ENCODE measurements around the gene TMEFF2. TPM values are rescaled to one million over a fixed set of nuclear protein-coding genes. Genes with fewer than 3 reads are reported as not detected.
A peak's percentile ranks its signal among the peaks of the same experiment; 100 is the strongest.

The TMEFF2 gene
- total RNA-seq, 1 donor from 2014 or later, result not detected

DNA sequence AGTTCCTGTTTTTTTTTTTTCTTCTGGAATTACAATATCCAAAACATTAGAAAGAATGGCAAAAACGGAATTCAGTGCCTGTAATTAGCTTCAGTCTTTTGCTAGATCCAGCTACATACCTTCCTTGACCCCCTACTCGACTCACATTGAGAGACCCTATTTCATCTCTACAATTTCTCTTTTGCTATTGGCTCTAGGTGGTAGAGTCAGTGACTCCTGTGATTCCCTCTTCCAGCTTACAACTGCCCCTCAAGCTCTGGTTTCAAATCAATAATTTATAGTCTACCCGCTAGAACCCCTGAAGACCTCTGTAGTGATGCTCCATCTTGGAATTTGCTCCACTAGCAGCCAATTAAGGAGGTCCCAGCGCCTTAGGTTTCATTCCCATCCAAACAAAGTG lies 125.8 kb downstream of the TMEFF2 start:
- DNase-seq (ENCODE audit: low read depth in 2 of 2), result no peak

DNA sequence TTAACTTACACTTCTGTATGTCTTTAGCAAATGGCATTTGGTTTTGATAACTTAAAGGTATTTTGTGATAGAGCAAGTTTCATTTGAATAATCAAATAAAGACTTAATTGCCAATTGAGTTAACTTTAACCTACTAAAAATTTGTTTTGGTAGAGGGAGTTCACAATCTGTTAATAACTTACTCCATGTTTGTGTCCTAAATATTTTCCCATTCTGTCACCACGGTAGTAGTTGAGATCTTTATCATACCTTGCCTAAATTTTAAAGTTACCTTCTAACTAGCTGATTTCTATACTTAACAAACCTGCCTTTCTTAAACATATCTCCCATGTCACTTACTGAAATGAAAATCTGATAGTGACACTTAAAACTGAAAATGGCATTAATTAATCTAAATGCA lies 127.1 kb downstream of the TMEFF2 start:
- DNase-seq (ENCODE audit: low read depth in 2 of 2), result no peak

DNA sequence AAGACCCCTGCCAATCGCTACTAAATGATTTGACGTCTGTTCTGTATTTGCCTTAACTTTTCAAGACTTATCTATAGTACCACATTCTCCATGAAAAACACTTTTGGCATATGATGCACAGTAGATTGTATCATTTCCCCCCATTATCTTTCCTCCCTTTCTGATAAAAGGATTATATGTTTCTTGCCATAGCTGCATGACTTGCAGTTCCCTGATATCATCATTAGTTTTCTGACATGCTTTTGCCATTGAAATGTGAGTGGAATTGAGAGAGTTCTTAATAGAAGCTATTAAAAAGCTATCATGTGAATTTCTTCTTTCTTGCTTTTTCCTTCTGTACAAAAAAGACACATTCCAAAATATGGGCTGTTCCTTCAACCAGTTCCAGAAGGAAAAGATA lies 130.3 kb downstream of the TMEFF2 start:
- no peak for DNase-seq (ENCODE audit: low read depth in 2 of 2)

DNA sequence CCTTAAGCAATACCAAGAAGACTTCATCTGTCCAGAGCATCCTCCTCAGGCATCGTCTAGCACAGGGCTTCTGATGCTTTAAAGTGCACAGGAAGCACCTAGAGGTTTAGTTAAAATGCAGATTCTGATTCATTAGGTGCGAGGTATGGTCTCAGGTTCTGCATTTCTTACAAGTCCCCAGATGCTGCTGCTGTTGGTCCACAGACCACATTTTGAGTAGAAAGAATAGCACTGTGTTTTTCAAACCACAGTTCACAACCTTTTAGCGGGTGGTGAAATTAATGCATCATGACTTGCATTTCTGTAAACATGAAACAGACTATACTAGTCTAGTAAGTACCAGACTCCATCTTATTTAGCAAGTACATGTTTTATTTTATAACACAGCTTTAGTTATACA lies 134.6 kb downstream of the TMEFF2 start:
- DNase-seq (ENCODE audit: low read depth in 2 of 2), result no peak

DNA sequence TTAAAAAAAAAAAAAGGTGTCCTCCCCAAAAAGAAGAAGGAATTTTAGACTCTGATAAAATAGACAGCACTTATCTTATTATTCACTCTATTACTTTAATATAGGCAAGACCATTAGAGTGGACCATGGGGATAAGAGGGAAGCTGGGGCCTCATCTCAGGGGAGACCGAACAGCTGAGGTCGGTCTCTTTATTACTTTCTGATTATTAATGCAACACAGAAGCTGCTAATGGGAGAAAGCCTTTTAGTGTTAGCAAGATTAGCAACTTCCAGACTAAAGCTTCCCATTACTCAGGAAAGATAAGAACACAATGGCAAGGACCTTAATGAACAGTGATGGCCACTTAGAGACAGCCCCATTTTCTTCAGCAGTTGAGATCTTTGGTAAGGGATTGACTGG lies 135.5 kb downstream of the TMEFF2 start:
- no peak for DNase-seq (ENCODE audit: low read depth in 2 of 2)

DNA sequence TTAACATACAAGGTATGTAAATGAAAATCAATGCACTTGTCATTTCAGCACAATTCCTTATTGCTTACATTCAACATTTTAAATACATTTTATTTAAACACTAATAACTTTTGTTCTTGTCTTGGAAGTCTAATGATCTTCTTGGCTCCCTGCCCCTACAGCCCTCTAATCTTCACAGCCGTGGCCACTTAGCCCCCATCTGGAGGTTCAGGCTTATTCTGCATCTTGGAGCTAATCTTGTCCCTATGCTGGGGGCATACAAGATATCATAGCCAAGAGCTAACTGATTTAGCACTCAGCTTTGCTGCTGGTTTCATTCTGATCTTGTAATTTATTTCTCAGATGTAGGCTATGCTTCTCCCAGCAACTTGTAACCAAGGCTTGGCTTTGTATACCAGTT lies 140.8 kb downstream of the TMEFF2 start:
- DNase-seq (ENCODE audit: low read depth in 2 of 2), result no peak

DNA sequence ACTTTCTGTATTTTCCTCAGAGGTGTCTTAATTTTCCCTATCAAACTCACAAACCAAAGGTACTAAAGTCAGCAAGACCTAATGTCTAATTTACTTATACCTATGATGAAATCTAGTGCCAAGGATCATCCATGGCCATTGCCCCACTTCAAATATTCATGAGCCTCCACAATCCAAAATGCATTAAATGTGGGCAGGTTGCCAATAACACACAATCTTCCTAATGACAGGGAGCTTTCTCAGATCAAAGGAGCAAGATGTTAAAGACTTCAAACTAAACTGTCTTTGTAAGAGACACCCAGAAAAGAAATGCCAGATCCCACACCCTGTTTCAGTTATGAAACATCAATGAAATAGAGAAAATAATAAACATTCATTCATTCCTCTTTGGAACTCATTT lies 143.2 kb downstream of the TMEFF2 start:
- no peak for DNase-seq (ENCODE audit: low read depth in 2 of 2)

DNA sequence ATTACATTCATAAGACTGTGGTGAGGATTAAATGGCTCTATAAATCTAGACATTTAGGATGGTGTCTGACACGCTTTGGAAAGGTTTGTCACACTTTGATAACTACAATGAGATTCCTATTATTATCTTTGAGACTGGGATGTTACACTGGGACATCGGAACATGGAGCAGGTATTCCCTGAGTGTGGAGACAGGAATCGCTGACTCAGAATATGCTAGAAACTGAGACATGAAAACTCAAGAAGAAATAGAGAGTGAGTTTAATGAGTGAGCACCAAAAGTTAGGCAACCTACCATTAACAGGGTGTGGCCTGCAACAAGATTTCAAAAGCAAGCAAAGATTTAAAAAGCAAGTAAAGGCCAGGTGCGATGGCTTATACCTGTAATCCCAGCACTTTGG lies 145.4 kb downstream of the TMEFF2 start:
- DNase-seq (ENCODE audit: low read depth in 2 of 2), result no peak

DNA sequence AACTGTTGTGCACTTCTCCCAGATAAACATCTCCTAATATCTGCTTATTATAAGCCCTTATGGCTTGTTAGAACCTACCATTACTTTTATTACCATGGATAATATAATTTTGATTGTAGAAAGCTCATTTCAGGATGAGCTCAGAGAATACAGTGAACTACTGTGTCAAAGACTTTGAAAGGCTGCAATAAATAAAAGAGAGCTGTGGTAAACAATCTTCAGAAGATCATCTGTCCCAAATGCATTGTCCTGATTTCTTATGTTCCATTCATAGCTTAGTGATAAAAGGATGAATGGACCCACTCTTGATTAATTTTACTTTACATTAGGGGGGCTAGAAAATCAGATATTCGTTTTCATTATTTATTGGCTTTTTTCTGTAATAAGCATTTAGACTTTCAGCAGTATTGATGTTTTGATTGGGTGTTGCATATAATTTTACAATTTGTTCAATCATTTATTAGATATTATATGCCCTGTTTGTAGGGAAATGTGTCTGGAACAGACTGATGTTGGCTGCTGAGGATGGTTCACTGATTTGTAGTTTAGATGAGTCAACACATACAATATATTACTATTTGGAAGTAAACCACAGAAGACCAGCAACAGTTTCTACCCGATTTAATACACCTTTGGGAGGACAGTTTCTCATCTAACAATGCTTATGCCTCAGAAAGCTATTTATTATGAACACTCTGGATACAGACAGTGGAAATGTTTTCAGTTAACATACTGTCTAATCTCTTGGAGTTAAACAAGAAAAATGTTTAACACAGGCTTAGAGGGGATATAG lies 147.2 kb downstream of the TMEFF2 start:
- no peak for DNase-seq (ENCODE audit: low read depth in 2 of 2)

DNA sequence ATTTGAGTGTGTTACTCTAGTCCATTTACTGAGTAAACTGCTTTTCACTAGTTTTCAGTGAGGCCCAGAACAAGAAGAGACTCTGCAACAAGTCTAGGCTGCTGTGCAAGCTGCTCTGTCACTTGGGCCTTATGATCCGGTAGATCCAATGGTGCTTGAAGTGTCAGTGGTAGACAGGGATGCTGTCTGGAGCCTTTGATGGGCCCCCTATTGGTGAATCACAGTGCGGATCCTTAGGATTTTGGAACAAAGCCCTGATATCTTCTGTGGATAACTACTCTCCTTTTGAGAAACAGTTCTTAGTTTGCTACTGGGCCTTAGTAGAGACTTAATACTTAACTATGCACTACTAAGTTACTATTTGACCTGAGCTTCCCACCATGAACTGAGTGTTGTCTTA lies 150.2 kb downstream of the TMEFF2 start:
- DNase-seq (ENCODE audit: low read depth in 2 of 2), result no peak

DNA sequence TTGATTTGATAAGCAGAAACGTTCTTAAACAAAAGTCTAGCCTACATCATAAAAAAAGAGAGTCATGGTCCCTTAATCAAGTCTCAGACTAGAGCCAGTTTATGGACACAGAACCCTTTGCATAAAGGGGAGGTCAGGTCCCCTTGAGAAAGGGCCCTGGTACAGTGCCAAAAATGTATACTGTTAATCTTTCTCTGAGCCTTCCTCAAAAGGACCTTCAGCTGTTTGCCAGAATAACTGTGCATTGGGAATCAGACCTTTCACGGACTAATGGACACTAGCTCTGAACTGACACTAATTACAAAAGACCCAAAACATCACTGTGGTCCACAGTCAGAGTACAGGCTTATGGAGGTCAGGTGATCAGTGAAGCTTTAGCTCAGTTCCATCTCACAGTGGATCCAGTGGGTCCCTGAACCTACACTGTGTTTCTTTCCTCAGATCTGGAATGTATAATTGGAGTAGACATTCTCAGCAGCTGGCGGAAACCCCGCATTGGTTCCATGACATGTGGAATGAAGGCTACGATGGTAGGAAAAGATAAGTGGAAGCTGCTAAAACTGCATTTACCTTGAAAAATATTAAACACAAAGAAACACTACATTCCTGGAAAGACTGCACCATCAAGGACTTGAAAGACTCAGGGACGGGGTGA lies 151.4 kb downstream of the TMEFF2 start:
- no peak for DNase-seq (ENCODE audit: low read depth in 2 of 2)

DNA sequence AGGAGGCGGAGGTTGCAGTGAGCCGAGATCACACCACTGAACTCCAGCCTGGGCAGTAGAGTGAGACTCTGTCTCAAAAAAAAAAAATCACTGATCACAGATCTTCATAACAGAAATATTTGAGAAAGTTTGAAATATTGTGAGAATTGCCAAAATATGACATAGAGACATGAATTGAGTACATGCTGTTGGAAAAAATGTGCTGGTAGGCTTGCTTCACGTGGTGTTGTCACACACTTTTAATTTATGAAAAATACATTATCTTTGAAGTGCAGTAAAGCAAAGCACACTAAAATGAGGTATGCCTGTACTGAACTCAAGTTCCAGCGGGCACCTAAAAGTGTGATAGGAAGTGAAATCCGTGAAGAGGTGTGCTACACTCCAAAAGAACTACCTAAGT lies 152.6 kb downstream of the TMEFF2 start:
- DNase-seq (ENCODE audit: low read depth in 2 of 2), result no peak

DNA sequence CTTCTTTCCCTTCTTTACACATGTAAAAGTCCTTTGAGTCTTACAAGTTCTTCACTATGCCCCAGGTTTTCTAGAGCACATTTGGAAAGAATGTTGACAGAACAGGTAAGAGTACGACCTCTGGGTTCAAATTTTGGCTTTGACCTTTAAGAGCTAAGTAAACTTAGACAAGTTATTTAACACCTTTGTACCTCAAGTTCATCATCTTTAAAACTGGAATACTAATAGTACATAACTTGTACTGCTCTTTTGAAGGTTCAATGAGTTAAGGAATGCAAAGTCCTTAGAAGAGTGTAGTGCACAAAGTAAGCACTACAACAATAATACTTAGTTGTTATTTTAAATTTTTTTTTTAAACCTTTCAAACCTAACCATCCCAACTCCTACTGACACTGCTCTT lies 156.6 kb downstream of the TMEFF2 start:
- DNase-seq (ENCODE audit: low read depth in 2 of 2), result no peak

DNA sequence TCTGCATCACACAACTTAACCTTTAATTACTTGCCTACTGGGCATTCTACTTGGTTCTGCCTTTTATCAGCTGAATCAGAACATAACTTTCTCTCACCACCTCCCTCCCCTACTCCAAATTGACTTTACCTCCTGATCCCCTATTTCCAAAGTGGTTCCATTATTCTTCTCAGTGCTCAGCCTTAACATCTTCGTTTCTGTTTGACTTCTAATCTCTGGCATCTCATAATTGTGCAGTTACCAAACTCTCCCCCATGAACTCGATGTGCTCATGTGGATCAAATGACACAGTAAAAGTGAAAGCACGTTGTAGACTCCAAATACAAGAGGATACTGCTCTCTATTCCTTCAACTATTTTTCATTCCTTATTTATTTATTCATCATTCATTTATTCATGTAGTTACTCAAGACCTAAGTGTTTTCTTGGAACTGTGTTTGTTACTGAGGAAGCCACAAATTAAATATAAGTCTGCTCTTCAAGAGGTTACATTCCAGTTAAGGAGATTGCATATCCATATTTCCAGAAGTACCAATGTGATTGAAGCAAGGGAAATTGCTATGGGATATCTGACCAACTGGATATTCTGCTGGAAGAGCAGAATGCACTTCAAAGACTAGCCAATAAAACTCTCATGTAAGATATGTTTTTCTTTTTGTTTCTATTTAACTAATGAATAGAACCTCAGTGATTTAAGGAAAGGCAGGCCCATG lies 158.8 kb downstream of the TMEFF2 start:
- peak in 1 of 2 donors; percentile 29 for DNase-seq (ENCODE audit: low read depth in 2 of 2)

DNA sequence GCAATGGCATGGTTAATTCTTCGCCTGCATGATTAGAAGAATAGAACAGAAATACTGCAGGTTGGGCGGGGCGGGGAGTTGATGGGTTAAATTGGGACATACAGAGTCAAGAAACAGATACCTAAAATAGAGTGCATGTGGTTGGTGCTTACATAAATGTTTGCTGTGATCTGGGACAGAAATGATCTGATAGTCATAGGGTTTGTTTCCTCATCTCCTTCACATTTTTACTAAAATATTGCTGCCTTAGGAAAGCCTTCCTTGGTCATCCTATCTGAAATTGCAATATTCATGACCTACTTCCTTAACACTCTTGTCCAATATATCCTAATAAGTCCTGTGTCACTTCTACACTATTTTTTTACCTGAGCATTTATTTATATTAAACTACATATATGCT lies 163.9 kb downstream of the TMEFF2 start:
- no peak for DNase-seq (ENCODE audit: low read depth in 2 of 2)

DNA sequence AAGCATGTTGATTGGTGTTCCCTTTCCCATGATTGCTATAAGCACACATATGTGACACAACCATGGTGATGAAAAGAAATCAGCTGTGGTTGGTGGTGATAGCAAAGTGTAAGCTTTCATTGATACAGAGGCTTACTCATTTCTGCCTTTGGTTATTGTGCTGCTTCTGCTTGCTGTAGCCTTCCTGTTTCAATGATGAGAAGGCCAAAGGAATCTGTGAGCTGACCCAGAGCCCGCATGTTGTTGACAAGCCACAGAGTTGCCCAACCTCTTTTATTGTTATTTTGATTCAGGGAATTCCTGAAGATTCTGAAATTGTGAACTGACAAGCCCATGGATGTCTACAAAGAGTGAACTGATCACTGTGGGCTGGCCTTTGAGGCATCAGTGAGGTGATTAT lies 164.4 kb downstream of the TMEFF2 start:
- DNase-seq (ENCODE audit: low read depth in 2 of 2), result no peak

DNA sequence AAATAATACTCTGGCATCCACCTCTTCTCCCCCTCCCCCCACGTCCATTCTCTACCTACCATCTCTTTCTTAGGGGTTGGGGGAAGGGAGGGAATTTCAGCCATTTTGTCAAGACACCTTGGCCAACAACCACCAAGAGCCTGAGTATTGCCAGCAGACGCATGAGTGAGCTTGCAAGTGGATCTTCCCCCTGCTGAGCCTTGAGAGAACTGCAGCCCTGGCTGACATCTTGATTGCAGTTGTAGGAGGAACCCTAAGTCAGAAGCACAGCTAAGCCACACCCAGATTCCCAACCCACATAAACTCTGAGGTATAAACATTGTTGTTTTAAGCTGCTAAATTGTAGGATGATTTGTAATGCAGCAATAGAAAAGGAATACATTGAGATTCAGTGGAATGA lies 165.6 kb downstream of the TMEFF2 start:
- DNase-seq (ENCODE audit: low read depth in 2 of 2), result peak in 1 of 2 donors; percentile 13

DNA sequence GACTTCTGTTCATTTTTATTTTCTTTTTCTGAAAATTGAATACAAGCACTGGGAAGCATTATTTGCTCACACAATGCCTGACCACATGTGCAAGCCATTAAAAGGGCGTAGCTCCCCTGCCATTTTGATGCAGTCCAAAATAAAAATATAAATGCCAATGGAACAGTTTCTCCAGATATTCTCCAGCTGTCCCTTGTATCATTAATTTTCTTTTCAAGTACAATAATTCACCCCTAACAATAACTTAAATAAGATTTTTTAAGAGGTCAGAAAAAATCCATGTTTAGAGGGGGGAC lies 168.0 kb downstream of the TMEFF2 start:
- DNase-seq (ENCODE audit: low read depth in 2 of 2), result no peak

DNA sequence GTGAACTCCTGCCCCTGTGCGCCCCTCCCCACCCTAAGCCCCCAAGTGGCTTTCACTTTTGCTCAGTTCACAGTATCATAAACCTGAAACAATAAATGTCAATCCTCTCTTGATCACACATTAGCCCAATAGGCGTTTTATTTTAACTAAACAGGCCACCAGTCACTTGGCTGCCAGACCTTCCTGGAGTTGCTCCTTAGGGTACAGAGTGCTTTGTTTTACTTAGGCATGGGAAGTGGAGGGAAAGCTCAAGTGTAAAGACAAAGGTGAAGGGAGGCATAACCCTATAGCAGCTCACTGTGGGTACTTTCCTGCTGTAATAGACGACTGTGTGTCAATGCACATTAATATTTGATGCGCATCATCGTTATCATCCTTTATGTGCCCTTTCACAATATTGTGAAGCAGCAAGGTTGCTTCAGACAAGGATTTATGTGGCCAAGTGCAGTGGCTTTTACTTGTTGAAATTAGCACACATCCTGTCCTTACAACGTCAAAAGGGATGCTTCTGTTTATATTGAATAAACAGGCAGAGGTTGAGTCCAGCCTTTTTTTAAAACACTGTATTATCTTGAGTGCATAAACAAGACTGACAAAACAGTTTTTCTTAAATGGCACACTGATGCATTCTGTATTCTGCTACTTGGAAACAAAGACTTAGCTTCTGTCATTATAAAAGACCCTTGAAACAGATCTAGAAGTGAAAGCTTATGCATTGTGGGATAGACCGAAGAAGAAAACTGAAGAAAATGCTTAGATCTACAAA lies 168.5 kb downstream of the TMEFF2 start:
- peak in 1 of 2 donors; percentile 12 for DNase-seq (ENCODE audit: low read depth in 2 of 2)

DNA sequence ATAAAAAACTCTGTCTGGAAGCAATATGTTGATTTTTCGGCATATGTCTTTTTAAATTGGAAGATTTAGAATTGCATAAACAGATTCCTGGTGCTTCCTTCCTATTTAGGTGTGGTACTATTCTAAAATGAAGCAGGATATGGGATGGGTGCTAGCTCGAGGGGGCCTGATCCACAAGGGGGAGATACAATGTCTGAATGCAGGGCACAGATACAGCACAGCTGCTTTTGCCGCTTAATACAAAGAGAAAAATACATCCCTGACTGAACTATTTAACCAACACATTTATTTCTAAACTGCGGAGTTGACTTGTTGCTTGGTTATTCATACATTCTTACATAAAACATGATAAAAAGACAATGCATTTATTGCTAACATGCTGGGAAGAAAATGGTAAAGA lies 169.1 kb downstream of the TMEFF2 start:
- peak in 1 of 2 donors; percentile 12 for DNase-seq (ENCODE audit: low read depth in 2 of 2)

DNA sequence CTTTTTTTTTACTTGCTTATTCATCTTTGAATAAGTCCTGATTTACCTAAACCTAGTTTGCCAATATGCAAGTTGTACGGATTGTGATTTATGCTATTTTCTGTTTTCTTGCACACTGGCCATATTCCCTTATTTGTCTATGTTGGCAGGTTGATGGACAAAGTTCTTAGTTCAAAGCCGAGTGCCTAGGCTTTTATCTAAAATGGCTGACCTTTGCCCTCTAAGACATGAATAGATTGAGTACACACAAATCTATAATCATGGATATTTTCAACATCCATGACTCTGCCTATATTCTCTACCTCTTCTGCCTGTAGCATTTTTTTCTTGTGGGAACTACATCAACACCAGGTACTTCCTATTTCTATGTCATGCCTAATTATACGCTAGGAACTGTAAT lies 171.7 kb downstream of the TMEFF2 start:
- no peak for DNase-seq (ENCODE audit: low read depth in 2 of 2)

DNA sequence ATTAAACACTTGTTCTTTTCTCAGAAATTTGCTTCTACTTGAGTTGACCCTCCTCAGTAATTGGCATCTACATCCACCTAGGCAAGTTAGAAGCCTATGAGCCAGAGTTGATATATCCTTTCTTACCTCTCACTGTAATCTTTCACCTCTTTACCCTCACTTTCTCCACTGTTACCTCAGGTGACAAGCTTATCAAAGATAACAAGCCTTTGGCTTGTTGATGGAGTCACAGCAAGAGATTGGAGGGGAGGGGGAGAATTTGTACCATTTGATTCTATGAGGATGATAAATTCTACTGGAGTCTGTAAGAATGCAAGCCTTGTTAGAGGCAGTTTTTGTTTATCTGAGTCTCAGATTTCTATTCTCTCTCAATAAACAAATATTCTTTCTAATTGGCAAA lies 176.9 kb downstream of the TMEFF2 start:
- DNase-seq (ENCODE audit: low read depth in 2 of 2), result no peak

Data from lung microvascular endothelial cell (primary cell).